Activated CD4-positive, alpha-beta T cell treated with anti-CD3 and anti-CD28 coated beads for 48 hours (primary cell): ENCODE measurements around the gene PRLHR.

ENCODE experiments used
- DNase-seq: peaks from one replicate; pipeline ENCODE4 v3.0.0-alpha.2; 2020

Gene PRLHR

GRCh38 chr10:118586911-118587310 is 8.5 kb downstream of the PRLHR start:
- no peak for DNase-seq

DNA sequence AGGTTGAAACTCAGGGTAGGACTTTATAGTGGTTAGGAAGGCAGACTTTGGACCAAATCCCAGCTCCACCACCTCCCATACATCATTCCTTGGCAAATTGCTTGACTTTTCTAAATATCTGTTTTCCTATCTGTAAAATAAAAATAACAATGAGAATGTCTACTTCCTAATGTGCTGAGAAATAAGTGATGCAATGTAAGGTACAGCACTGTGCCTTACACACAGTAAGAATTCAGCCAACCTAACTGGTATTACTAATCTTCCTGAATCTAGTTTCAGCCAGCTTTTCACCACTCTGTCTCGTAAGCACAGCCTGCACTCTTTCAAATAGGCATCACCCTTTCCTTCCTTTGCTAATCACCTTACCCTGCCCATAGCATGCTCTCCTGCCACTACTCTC is 9.7 kb downstream of the PRLHR start:
- no peak for DNase-seq

DNA sequence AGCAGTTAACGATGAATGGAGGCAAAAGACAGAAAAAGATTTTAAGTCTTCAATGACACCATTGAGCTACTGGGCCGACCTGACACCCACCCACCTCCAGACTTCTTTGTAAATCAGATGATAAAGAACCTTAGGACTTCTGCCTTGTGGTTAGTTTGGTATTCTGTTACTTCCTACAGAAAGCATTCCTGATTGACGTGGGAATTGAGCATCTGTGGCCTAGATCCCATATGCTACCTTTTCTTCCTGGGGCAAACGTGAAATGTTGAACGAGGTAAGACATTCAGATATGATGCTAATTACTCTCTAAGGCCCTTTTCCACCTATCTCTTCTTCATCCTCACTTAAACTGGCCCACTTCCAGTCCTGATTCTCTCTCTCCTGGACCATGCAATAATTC is 10.2 kb downstream of the PRLHR start:
- DNase-seq = no peak

DNA sequence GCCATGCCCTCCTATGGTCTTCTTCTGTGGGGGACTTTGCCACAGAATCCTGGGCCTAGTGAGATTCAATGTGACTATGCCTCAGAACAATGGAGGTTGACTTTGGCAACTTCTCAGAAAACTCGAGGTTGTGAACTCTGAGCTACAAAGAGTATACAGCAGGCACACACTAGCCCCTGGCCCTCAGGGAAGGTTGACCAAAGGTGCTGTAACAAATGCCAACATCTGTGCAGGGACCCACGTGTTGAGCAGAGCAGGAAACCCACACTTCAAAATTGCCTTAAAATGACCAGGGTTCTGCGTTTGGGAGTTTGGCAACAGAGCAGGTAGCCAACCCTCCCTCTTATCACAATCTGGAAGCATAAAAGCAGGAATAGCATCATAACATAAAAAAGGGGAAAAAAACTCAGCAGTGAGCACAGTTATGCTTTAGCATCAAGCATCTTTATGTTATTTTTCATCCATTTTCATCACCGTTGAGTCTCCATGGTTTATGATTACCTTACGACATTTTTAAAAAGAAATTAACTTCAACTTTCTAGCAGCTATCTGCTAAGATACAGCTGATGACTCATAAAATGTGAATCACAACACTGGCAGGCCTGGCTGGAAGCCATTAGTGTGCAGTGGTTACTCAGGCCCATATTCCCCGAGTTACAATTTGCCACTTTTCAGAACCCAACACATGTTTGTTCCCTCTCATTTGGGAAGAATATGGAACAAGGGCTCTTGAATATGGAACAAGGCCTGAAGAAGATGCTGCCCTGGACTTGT is 11.1 kb downstream of the PRLHR start:
- DNase-seq = no peak

GRCh38 chr10:118583611-118584010 is 11.8 kb downstream of the PRLHR start:
- DNase-seq = no peak

DNA sequence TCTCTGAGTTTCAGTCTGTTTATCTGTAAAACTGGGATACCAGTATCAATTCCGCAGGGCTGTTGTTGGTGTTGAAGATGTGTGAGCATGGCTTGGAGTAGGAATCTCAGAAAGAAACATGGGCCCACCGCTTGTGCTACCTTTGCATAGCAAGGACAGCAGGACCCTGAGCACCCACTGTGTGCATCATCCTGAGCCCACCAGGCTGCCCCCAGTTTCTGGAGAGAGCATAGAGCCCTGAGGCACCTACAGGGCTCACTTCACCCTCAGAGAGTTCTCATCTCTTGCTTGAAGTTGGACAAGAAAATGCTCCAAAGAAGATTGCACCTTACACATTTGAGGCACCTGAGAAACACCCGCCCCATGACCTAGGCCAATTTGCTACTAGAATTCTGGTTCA is 12.9 kb downstream of the PRLHR start:
- DNase-seq = no peak

DNA sequence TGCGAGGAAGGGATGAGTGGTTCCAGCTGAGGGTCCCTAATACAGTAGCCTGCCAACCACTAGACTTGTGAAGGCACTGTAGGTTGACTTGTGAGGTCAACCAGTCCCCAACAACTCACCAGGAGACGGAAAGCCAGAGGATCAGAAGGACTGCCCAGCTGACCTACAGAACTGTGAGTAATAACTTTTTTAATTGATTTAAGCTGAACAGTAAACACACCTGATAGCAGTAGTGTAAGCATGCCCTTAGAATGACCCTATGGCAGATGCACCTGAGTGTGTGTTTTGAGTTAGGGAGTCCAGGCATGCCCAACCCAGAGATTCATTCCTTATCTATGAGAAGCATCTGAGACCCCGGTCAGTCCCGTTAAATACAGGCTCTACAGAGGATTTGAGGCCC is 14.1 kb downstream of the PRLHR start:
- DNase-seq = no peak

- DNase-seq = no peak
Measured at GRCh38 chr10:118580702-118581101, 14.7 kb downstream of the PRLHR start.

- no peak for DNase-seq
Measured at GRCh38 chr10:118573512-118573911, 21.9 kb downstream of the PRLHR start.

DNA sequence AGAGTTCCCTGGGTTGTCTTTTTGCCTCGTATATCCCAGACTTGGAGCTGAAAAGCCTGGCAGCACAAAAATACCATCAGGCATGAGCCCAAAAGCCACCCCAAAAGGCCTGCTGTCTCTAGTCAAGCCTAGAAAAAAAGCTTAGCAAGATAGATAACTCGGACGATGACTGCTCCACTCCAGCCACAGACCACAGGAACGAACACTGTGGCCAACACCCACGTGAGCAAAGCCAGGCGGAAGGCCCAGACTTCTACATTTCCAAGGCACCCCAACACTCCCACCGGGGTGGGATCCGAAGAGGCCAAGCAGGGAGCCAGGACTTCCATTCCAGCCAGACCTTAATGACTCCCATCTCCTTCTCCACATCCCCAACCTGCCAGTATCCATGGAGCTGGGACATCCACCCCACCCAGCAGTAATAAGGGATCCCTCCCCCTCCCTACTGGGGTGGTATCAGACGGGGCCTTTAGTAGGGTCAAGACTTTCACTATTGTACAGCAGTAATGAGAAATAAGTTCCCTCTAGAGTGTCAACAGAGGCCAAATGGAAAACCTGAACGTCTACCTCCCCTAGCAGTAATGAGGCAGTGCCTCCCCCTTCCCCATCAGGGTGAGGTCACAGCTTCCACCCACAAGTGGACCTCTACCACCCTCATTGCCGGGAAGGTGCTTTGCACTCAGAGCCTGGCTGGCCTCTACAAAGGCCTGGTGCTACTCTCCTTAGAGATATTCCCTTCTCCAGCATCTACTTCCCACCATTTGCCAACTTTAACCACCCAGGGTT is 23.0 kb downstream of the PRLHR start:
- no peak for DNase-seq

DNA sequence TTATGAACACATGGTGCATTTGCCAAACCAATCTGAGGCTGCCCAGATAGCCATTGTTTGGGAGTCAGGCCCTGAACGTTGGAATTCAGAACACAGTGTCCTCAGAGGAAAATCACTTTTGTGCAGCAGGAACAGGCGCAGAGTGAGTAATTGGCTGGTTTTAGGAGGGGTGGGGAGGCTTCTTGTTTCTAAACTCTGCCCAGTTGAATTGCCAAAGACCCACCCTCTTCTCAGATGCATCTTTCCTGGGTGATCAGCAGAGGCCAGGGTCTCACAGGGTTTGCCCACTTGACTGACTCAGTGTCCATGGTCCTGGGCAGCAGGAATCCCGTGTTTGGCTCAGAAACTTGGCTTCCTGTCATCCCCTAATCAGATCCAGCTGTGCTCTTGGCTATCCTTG is 24.3 kb downstream of the PRLHR start:
- no peak for DNase-seq

DNA sequence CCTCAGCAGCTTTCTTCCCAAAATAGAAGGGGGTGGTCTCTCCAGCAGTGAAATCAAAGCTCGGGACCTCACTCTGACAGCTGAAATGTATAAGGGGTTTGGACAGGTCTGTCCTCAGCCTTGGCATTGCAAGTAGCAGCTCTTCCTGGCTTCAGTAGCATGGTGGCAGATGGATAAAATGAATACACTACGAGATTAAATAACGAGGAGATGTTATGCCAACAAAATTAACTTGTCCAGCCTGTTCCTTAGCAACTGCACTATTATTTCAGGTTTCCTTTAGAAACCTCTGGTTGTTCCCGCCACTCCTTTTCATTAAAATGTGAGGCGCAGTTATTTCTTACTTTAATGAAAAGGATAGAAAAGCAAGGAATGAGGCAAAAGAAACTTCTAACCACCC is 24.9 kb downstream of the PRLHR start:
- DNase-seq = no peak

DNA sequence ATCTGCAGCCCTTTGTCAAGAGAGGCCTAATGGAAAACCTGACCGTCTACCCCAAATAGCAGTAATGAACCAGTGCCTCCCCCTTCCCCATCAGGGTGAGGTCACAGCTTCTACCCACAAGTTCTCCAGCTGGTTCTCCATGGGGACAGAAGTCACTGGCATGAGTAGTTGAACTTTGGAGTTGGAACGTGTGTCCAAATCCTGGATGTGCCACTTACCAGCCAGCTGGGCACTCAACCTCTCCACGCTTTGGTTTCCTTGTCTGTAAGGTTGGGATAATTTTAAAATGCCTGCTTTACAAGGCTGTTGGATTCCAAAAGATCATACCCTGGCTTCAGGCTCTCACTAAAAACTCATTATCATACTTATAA is 25.6 kb downstream of the PRLHR start:
- no peak for DNase-seq

DNA sequence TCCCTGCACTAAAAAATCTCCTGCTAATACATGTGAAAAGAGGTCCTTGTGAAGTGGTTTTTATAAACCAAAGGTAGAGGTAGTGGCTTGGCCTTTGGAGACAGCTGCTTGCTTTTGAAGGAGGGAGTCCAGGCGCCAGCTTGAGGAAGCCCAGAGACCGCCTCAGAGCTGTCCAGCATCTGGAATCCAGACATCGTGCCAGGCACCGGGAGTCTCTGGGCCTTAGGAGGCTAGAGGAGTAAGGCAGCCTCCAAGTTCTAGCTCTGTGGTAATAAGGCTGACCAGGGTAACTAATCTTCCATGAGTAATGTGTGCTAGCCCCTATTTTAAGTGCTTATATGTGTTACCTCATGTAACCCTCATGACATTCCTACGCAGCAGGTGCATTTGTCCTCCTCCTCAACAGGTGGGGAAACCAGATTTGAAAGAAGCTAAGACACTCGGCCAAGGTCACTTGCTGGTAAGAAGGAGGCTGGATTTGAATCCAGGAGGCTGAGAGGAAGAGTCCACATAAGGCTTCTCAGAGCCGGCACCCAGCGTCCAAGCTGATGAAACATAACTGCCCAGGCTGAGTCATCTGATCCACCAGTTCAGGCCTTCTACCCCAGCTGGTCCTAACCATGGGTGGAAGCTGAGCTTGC is 26.1 kb downstream of the PRLHR start:
- DNase-seq = no peak

DNA sequence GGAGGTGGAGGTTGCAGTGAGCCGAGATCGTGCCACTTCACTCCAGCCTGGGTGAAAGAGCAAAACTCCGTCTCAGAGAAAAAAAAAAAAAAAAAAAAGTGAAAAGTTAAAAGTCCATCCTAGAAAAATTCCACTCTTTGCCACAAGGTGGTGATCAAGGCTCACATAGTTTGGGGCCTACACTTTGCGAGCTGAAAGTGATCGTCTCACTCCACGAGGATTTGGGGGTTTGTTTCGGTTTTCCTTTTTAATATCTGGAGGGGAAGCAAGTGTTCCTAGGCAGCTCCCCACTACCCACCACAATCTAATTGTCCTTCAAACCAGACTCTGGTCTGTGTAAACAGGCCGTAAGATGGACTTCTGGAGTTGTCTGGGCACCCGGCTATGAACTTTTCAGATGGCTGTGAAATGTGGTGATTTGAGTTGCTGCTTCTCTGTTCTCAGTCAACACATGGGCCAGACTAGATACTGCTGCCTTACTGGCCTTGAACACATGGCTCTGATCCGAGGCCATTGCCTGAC is 27.1 kb downstream of the PRLHR start:
- peak; percentile 60 for DNase-seq

DNA sequence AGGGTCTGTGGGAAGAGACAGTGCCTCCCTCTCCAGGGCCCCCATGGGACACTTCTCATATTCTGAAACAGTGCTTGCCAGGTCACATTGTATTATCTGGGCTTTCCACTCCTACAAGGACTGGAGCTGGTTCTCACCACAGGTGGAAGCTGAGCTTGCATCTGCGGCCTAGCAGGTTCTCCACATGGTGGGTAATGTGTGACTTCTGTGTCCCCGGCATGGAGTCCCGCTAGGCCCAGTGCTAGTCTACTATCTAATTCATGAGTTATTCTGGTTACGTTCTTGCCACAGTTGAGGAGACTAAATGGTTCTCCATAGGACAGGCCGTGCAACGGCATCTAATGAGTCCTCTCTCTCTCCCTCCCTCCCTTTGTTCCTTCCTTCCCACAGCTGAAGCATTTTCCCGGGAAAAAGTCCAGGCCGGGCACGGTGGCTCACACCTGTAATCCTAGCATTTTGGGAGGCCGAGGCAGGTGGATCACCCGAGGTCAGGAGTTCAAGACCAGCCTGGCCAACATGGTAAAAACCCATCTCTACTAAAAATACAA is 27.7 kb downstream of the PRLHR start:
- no peak for DNase-seq

DNA sequence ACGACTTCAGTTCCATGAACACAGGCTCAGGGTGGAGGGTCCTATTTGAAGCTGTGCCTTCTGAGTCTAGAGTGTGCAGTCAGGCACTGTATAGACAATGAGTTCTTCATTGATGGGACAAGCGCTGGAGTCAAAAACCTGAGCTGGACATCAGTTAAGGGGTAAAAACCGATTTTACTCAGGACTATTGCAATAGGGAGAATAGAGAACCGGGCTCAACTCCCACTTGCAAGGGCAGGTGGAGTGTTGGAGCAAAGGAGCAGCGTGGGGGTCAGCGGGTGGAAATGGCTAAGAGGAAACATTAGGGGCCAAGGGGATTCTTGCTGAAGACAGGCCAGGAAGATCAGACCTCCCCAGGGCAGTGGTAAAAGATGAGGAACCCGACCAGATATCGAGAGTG is 28.5 kb downstream of the PRLHR start:
- no peak for DNase-seq

GRCh38 chr10:118565301-118566075 is 30.0 kb downstream of the PRLHR start:
- DNase-seq = no peak

GRCh38 chr10:118564652-118565051 is 30.8 kb downstream of the PRLHR start:
- no peak for DNase-seq

GRCh38 chr10:118564114-118564513 is 31.3 kb downstream of the PRLHR start:
- no peak for DNase-seq

DNA sequence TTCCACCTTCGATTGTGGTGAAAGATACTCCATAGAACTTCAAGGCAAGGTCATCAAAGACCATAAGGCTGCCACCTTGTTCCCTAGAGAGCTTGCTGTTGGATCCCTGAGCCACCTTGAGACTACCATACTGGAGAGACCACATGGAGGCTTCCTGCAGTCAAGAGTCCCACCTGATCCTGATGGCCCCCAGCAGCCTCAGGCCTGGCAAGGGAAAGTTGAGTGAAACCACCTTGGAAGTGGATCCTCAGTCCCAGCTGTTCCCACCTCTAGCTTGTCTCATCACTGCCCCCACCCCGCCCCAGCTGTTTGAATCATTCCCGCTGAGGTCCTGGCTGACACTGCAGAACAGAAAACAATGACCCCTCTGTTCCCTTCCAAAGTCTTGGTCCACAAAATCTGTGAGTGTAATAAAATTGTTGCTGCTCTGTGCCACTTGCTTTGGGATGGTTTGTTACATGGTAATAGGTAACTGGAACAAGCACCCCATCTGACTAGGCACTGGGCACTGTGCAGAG is 32.0 kb downstream of the PRLHR start:
- no peak for DNase-seq

- DNase-seq = no peak
Measured at GRCh38 chr10:118562851-118563250, 32.6 kb downstream of the PRLHR start.
